ENCODE results near the gene YPEL2. TPM values are rescaled to one million over a fixed set of nuclear protein-coding genes. Genes with fewer than 3 reads are reported as not detected.
"Not testable (repeated sequence)": the region's sequence is repeated elsewhere in the genome, so short reads cannot be mapped to it uniquely, and the experiment has no call there.

The YPEL2 gene
- total RNA-seq, 1 donor from 2014 or later, result 18.9 TPM

DNA sequence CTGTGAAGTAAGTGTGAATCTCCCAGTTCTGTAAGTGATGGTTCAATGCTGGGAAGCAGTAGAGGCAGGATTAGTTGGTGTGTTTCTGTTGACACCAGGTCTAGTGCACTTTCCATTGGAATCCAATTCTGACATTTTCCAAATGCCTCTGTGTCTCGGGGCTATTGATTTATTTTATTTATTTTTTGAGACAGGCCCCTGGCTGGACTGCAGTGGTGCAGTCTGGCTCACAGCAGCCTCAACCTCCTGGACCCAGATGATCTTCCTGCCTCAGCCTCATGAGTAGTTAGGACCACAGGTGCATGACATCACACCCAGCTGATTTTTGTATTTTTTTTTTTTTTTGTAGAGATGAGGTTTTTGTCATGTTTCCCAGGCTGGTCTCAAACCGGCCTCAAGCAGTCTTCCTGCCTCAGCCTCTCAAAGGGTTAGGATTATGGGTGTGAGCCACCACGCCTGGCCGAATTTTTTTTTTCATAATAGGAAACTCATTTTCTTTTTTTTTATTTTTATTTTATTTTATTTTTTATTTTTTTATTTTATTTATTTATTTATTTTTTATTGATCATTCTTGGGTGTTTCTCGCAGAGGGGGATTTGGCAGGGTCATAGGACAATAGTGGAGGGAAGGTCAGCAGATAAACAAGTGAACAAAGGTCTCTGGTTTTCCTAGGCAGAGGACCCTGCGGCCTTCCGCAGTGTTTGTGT lies 61.7 kb downstream of the YPEL2 start:
- no peak overlapping the region for H3K27ac Mint-ChIP-seq (ENCODE audit: unreplicated experiment)
- H3K4me1 Mint-ChIP-seq (ENCODE audit: unreplicated experiment), result peaks cover 8% of the 10 kb centered on the region
- TF ChIP-seq, protein P1, sequence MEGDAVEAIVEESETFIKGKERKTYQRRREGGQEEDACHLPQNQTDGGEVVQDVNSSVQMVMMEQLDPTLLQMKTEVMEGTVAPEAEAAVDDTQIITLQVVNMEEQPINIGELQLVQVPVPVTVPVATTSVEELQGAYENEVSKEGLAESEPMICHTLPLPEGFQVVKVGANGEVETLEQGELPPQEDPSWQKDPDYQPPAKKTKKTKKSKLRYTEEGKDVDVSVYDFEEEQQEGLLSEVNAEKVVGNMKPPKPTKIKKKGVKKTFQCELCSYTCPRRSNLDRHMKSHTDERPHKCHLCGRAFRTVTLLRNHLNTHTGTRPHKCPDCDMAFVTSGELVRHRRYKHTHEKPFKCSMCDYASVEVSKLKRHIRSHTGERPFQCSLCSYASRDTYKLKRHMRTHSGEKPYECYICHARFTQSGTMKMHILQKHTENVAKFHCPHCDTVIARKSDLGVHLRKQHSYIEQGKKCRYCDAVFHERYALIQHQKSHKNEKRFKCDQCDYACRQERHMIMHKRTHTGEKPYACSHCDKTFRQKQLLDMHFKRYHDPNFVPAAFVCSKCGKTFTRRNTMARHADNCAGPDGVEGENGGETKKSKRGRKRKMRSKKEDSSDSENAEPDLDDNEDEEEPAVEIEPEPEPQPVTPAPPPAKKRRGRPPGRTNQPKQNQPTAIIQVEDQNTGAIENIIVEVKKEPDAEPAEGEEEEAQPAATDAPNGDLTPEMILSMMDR (IDR thresholded peaks at IDR 0.05), result no peak
- DNase-seq (ENCODE audit: extremely low spot score, unreplicated experiment), result no peak
- H3K36me3 Mint-ChIP-seq (ENCODE audit: unreplicated experiment), result peaks cover 40% of the 10 kb centered on the region
- no peaks in the 10 kb centered on the region for H3K9me3 Mint-ChIP-seq (ENCODE audit: unreplicated experiment)
- no peak overlapping the region for H3K4me3 Mint-ChIP-seq (ENCODE audit: unreplicated experiment)
- no peaks in the 10 kb centered on the region for H3K27me3 Mint-ChIP-seq (ENCODE audit: unreplicated experiment)

GRCh38 chr17:59393742-59394410 lies 62.4 kb downstream of the YPEL2 start:
- not testable (repeated sequence) for H3K27me3 Mint-ChIP-seq (ENCODE audit: unreplicated experiment); H3K4me1 Mint-ChIP-seq (ENCODE audit: unreplicated experiment); H3K9me3 Mint-ChIP-seq (ENCODE audit: unreplicated experiment); H3K4me3 Mint-ChIP-seq (ENCODE audit: unreplicated experiment); DNase-seq (ENCODE audit: extremely low spot score, unreplicated experiment); H3K27ac Mint-ChIP-seq (ENCODE audit: unreplicated experiment)
- peaks cover 44% of the 10 kb centered on the region for H3K36me3 Mint-ChIP-seq (ENCODE audit: unreplicated experiment)

- H3K36me3 Mint-ChIP-seq (ENCODE audit: unreplicated experiment), result peaks cover 54% of the 10 kb centered on the region
- H3K27ac Mint-ChIP-seq (ENCODE audit: unreplicated experiment), result no peak overlapping the region
- no peaks in the 10 kb centered on the region for H3K9me3 Mint-ChIP-seq (ENCODE audit: unreplicated experiment)
- no peaks in the 10 kb centered on the region for H3K27me3 Mint-ChIP-seq (ENCODE audit: unreplicated experiment)
- TF ChIP-seq, protein P1 (IDR thresholded peaks at IDR 0.05), result no peak
- DNase-seq (ENCODE audit: extremely low spot score, unreplicated experiment), result no peak
- peaks cover 8% of the 10 kb centered on the region for H3K4me1 Mint-ChIP-seq (ENCODE audit: unreplicated experiment)
- H3K4me3 Mint-ChIP-seq (ENCODE audit: unreplicated experiment), result no peak overlapping the region
Observed at GRCh38 chr17:59396134-59396826, 64.8 kb downstream of the YPEL2 start.

DNA sequence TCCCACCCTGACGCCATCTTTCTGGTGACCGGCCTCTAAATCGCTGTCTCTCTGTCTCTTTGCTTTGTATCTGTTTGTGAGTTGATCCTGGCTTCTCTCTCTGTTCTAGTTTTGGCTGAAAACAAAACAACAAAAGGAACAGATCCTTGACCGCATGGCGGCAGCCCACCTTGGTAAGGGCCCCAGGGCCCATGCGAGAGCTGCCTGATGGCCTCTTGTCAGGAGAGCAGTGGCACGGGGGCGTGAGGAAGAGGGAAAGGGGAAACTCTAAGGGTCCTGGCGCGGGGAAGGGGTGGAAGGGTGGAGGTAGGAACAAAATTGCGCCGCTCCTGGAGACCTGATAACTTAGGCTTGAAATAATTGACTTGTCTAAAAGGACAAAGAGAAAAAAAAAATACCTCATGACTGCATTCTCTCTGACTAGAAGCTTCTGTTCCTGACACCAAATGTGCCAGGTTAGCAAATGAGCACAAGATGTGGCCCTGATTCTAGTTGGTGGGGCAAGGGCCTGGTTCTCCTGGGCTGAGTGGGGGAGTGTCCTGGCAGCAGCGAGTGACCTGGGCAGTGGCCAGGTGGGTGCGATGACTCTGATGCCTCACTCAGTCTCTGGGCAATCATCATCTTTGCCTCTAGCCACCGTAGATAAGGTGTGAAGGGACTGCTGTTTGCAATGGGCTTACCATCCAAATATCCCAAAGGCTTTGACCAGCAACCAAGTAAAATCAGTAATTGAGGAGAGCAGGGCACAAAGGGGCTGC lies 66.0 kb downstream of the YPEL2 start:
- H3K4me1 Mint-ChIP-seq (ENCODE audit: unreplicated experiment), result peaks cover 10% of the 10 kb centered on the region

DNA sequence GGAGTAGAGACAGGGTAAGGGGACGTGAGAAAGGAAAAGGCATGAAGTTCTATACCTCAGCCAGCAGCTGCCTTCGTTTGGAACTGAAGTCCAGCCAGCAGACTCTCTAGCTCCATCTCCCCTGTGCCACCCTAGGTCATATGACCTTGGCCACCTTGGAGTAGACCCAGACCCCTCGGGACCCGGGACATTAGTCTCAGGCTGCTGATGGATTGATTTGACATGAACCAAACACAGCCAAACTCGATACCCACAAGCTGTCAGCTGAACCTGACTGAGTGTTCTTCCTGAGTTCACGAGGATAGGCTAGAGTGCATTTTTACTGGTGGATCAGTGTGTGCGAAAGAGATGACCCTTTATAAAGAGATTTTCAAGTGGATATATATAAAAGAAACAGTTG lies 68.5 kb downstream of the YPEL2 start:
- no peak for DNase-seq (ENCODE audit: extremely low spot score, unreplicated experiment)
- Mint-ChIP-seq H3K4me3 (ENCODE audit: unreplicated experiment) (no peak overlapping the region), H3K27ac (ENCODE audit: unreplicated experiment) (no peak overlapping the region), H3K27me3 (ENCODE audit: unreplicated experiment) (no peaks in the 10 kb centered on the region), H3K4me1 (ENCODE audit: unreplicated experiment) (peaks cover 10% of the 10 kb centered on the region), H3K36me3 (ENCODE audit: unreplicated experiment) (peaks cover 51% of the 10 kb centered on the region), H3K9me3 (ENCODE audit: unreplicated experiment) (no peaks in the 10 kb centered on the region)
- TF ChIP-seq, protein P1 (IDR thresholded peaks at IDR 0.05), result no peak

More for the DNA sequence above, 66.0 kb downstream of the YPEL2 start:
- H3K4me3 Mint-ChIP-seq (ENCODE audit: unreplicated experiment), result no peak overlapping the region
- no peaks in the 10 kb centered on the region for H3K9me3 Mint-ChIP-seq (ENCODE audit: unreplicated experiment)
- no peak overlapping the region for H3K27ac Mint-ChIP-seq (ENCODE audit: unreplicated experiment)
- DNase-seq (ENCODE audit: extremely low spot score, unreplicated experiment), result no peak
- no peaks in the 10 kb centered on the region for H3K27me3 Mint-ChIP-seq (ENCODE audit: unreplicated experiment)
- TF ChIP-seq, protein P1 (IDR thresholded peaks at IDR 0.05), result no peak
- H3K36me3 Mint-ChIP-seq (ENCODE audit: unreplicated experiment), result peaks cover 48% of the 10 kb centered on the region
